GM03348 (cell line): ENCODE measurements around the gene CGB5.
A peak's percentile ranks its signal among the peaks of the same experiment; 100 is the strongest.
"Not testable (repeated sequence)": the region's sequence is repeated elsewhere in the genome, so short reads cannot be mapped to it uniquely, and the experiment has no call there.

Experiments
- DNase-seq: peaks from one replicate; pipeline ENCODE4 v3.0.0; 2012; ENCODE audit warnings: low spot score

CGB5 gene

GRCh38 chr19:49043548-49043947 lies at the start of gene CGB5:
Gene CGB5 (plus strand): TSS chr19:49043848. CDS start chr19:49044210, 362 bp downstream.
- DNase-seq: not testable (repeated sequence)

GRCh38 chr19:48994035-48994386 lies 49.6 kb upstream of the CGB5 start:
- DNase-seq: no peak

GRCh38 chr19:48997972-48998371 lies 45.7 kb upstream of the CGB5 start:
- DNase-seq: peak; percentile 61

- peak; percentile 67 for DNase-seq
Observed at GRCh38 chr19:48999481-49000325, 43.9 kb upstream of the CGB5 start.

- no peak for DNase-seq
Observed at GRCh38 chr19:49004133-49004532, 39.5 kb upstream of the CGB5 start.

GRCh38 chr19:49004964-49005614 lies 38.6 kb upstream of the CGB5 start:
- no peak for DNase-seq

- DNase-seq: no peak
Observed at GRCh38 chr19:49006905-49007304, 36.7 kb upstream of the CGB5 start.

- DNase-seq: no peak
Observed at GRCh38 chr19:49009828-49010227, 33.8 kb upstream of the CGB5 start.

GRCh38 chr19:49010453-49010852 lies 33.2 kb upstream of the CGB5 start:
- DNase-seq: no peak

GRCh38 chr19:49011194-49011593 lies 32.5 kb upstream of the CGB5 start:
- DNase-seq: no peak

GRCh38 chr19:49014123-49014869 lies 29.4 kb upstream of the CGB5 start:
- DNase-seq: no peak

- DNase-seq: no peak
Observed at GRCh38 chr19:49014870-49015255, 28.8 kb upstream of the CGB5 start.

- no peak for DNase-seq
Observed at GRCh38 chr19:49016067-49016839, 27.4 kb upstream of the CGB5 start.

- no peak for DNase-seq
Observed at GRCh38 chr19:49017041-49017665, 26.5 kb upstream of the CGB5 start, which contains the start of gene LHB. Gene LHB (minus strand): TSS chr19:49017091. CDS start chr19:49017081, 10 bp downstream.

GRCh38 chr19:49017666-49018351 lies 25.8 kb upstream of the CGB5 start:
- DNase-seq: peak; percentile 89

GRCh38 chr19:49018388-49019241 lies 25.0 kb upstream of the CGB5 start:
- DNase-seq: not testable (repeated sequence)

GRCh38 chr19:49019242-49019932 lies 24.3 kb upstream of the CGB5 start:
- DNase-seq: no peak

- DNase-seq: no peak
Observed at GRCh38 chr19:49020342-49020741, 23.3 kb upstream of the CGB5 start.
